Skeletal muscle tissue (tissue), 4 donors: Measurements from ENCODE around the gene PRRC2B. TPM values are rescaled to one million over a fixed set of nuclear protein-coding genes. Genes with fewer than 3 reads are reported as not detected.
"Not testable (repeated sequence)": the region's sequence is repeated elsewhere in the genome, so short reads cannot be mapped to it uniquely, and the experiment has no call there.

Experiments
- H3K27ac ChIP-seq: one replicate; pipeline ENCODE4 v1.7.0; 2013; ENCODE audit warnings: mild to moderate bottlenecking, low read depth, low read length, inconsistent platforms
- H3K27me3 ChIP-seq, 3 donors: one replicate each; pipeline ENCODE4 v1.7.0; 2013; ENCODE audit warnings: low read length in 3 of 3; ENCODE audit not compliant: control insufficient read depth in 3 of 3, insufficient read depth in 3 of 3
- H3K36me3 ChIP-seq, 3 donors: one replicate each; pipeline ENCODE4 v1.7.0; 2013; ENCODE audit warnings: low read length in 3 of 3; ENCODE audit not compliant: control insufficient read depth in 3 of 3, insufficient read depth in 3 of 3
- H3K4me1 ChIP-seq, 3 donors: one replicate each; pipeline ENCODE4 v1.7.0; 2013; ENCODE audit warnings: low read length in 3 of 3, mild to moderate bottlenecking in 3 of 3; ENCODE audit not compliant: control insufficient read depth in 3 of 3, insufficient read depth in 3 of 3
- H3K4me3 ChIP-seq, 3 donors: one replicate each; pipeline ENCODE4 v1.7.0; 2013; ENCODE audit warnings: low read length in 3 of 3
- H3K9ac ChIP-seq, 3 donors: one replicate each; pipeline ENCODE4 v1.7.0; 2013; ENCODE audit warnings: low read length in 3 of 3, mild to moderate bottlenecking in 3 of 3, moderate library complexity in 2 of 3, low read depth in 1 of 3
- H3K9me3 ChIP-seq, 3 donors: one replicate each; pipeline ENCODE4 v1.7.0; 2013; ENCODE audit warnings: low read length in 3 of 3; ENCODE audit not compliant: control insufficient read depth in 3 of 3
- total RNA-seq: library from RNA; depleted of rRNA; stranded (reverse); fragments of >200 nt; gene quantifications from one replicate; pipeline ENCODE4 v1.2.3, GENCODE V29; 2014
- donor health status: Osteomylitis.

Gene PRRC2B
- total RNA-seq, 1 donor from 2014 or later = 68.4 TPM

- no peak overlapping the region for H3K9ac ChIP-seq
- H3K36me3 ChIP-seq = peaks cover 56 to 67% (median 62%) of the 10 kb centered on the region in 3 donors
- H3K4me1 ChIP-seq = no peaks in the 10 kb centered on the region
- no peaks in the 10 kb centered on the region for H3K27me3 ChIP-seq
- no peaks in the 10 kb centered on the region for H3K9me3 ChIP-seq
- no peak overlapping the region for H3K27ac ChIP-seq
- no peak overlapping the region for H3K4me3 ChIP-seq
Measured at GRCh38 chr9:131464354-131465000, 70.6 kb downstream of the PRRC2B start.

GRCh38 chr9:131465401-131465800 lies 71.5 kb downstream of the PRRC2B start:
- Histone ChIP-seq H3K9ac (no peak overlapping the region), H3K4me1 (no peaks in the 10 kb centered on the region), H3K36me3 (peaks cover 57 to 69% (median 62%) of the 10 kb centered on the region in 3 donors), H3K4me3 (no peak overlapping the region), H3K9me3 (no peaks in the 10 kb centered on the region), H3K27me3 (no peaks in the 10 kb centered on the region), H3K27ac (no peak overlapping the region)

GRCh38 chr9:131467214-131467935 lies 73.5 kb downstream of the PRRC2B start:
- Histone ChIP-seq H3K9ac (no peak overlapping the region), H3K36me3 (peaks cover 55 to 74% (median 57%) of the 10 kb centered on the region in 3 donors), H3K27ac (no peak overlapping the region), H3K27me3 (no peaks in the 10 kb centered on the region), H3K4me1 (no peaks in the 10 kb centered on the region), H3K9me3 (no peaks in the 10 kb centered on the region), H3K4me3 (no peak overlapping the region)

- Histone ChIP-seq H3K27me3 (no peaks in the 10 kb centered on the region), H3K36me3 (peaks cover 57 to 79% (median 59%) of the 10 kb centered on the region in 3 donors), H3K27ac (no peak overlapping the region), H3K9me3 (no peaks in the 10 kb centered on the region), H3K9ac (no peak overlapping the region), H3K4me1 (no peaks in the 10 kb centered on the region), H3K4me3 (no peak overlapping the region)
Measured at GRCh38 chr9:131468031-131468430, 74.1 kb downstream of the PRRC2B start.

GRCh38 chr9:131469356-131469755 lies 75.5 kb downstream of the PRRC2B start:
- Histone ChIP-seq H3K27me3 (no peaks in the 10 kb centered on the region), H3K27ac (no peak overlapping the region), H3K4me3 (no peak overlapping the region), H3K9me3 (no peaks in the 10 kb centered on the region), H3K36me3 (peaks cover 65 to 84% (median 68%) of the 10 kb centered on the region in 3 donors), H3K4me1 (no peaks in the 10 kb centered on the region), H3K9ac (no peak overlapping the region)

GRCh38 chr9:131469951-131470350 lies 76.1 kb downstream of the PRRC2B start:
- H3K4me1 ChIP-seq = no peaks in the 10 kb centered on the region
- H3K9me3 ChIP-seq = no peaks in the 10 kb centered on the region
- no peak overlapping the region for H3K27ac ChIP-seq
- H3K9ac ChIP-seq = no peak overlapping the region
- peaks cover 65 to 84% (median 68%) of the 10 kb centered on the region in 3 donors for H3K36me3 ChIP-seq
- H3K27me3 ChIP-seq = no peaks in the 10 kb centered on the region
- H3K4me3 ChIP-seq = no peak overlapping the region

GRCh38 chr9:131470581-131470991 lies 76.7 kb downstream of the PRRC2B start:
- H3K9ac ChIP-seq = no peak overlapping the region
- no peak overlapping the region for H3K27ac ChIP-seq
- H3K36me3 ChIP-seq = peaks cover 67 to 84% (median 68%) of the 10 kb centered on the region in 3 donors
- H3K27me3 ChIP-seq = no peaks in the 10 kb centered on the region
- H3K4me3 ChIP-seq = no peak overlapping the region
- H3K4me1 ChIP-seq = no peaks in the 10 kb centered on the region
- no peaks in the 10 kb centered on the region for H3K9me3 ChIP-seq

- Histone ChIP-seq H3K36me3 (peaks cover 78 to 88% (median 78%) of the 10 kb centered on the region in 3 donors), H3K4me1 (peaks cover 9 to 11% (median 10%) of the 10 kb centered on the region in 3 donors)
- not testable (repeated sequence) for H3K27ac ChIP-seq, H3K9me3 ChIP-seq, H3K4me3 ChIP-seq, H3K27me3 ChIP-seq, H3K9ac ChIP-seq
Measured at GRCh38 chr9:131472085-131472484, 78.2 kb downstream of the PRRC2B start.

- no peak overlapping the region for H3K9ac ChIP-seq
- no peaks in the 10 kb centered on the region for H3K27me3 ChIP-seq
- no peak overlapping the region for H3K27ac ChIP-seq
- H3K4me1 ChIP-seq = peaks cover 9 to 19% (median 19%) of the 10 kb centered on the region in 3 donors
- no peaks in the 10 kb centered on the region for H3K9me3 ChIP-seq
- H3K36me3 ChIP-seq = peaks cover 78 to 89% (median 79%) of the 10 kb centered on the region in 3 donors
- no peak overlapping the region for H3K4me3 ChIP-seq
Measured at GRCh38 chr9:131473198-131473885, 79.5 kb downstream of the PRRC2B start.

GRCh38 chr9:131473891-131474290 lies 80.0 kb downstream of the PRRC2B start:
- Histone ChIP-seq H3K27me3 (no peaks in the 10 kb centered on the region), H3K36me3 (peaks cover 78 to 87% (median 79%) of the 10 kb centered on the region in 3 donors), H3K4me3 (no peak overlapping the region), H3K9ac (no peak overlapping the region), H3K27ac (no peak overlapping the region), H3K4me1 (peaks cover 9 to 19% (median 19%) of the 10 kb centered on the region in 3 donors), H3K9me3 (no peaks in the 10 kb centered on the region)
